ENCODE data around the gene FES. TPM values are rescaled to one million over a fixed set of nuclear protein-coding genes. Genes with fewer than 3 reads are reported as not detected.

The FES gene
- total RNA-seq, 1 donor from 2014 or later, result 13.8 TPM

GRCh38 chr15:90862964-90863778 lies 21.1 kb upstream of the FES start:
- TF ChIP-seq CTCF (IDR thresholded peaks at IDR 0.05; ENCODE audit: unreplicated experiment), result no peak
- H3K9me3 Mint-ChIP-seq (ENCODE audit: low read depth), result no peaks in the 10 kb centered on the region
- peaks cover 7% of the 10 kb centered on the region for H3K27me3 Mint-ChIP-seq
- no peak for DNase-seq (ENCODE audit: low spot score, unreplicated experiment)
- no peak overlapping the region for H3K4me3 Mint-ChIP-seq (ENCODE audit: low read depth)
- no peaks in the 10 kb centered on the region for H3K36me3 Mint-ChIP-seq (ENCODE audit: insufficient read depth)
- no peak overlapping the region for H3K27ac Mint-ChIP-seq
- H3K4me1 Mint-ChIP-seq (ENCODE audit: low read depth), result peaks cover 26% of the 10 kb centered on the region

- Mint-ChIP-seq H3K27me3 (peaks cover 7% of the 10 kb centered on the region), H3K27ac (no peak overlapping the region)
Observed at GRCh38 chr15:90863987-90864386, 20.3 kb upstream of the FES start.

GRCh38 chr15:90864507-90864906 lies 19.8 kb upstream of the FES start:
- peaks cover 35% of the 10 kb centered on the region for H3K4me1 Mint-ChIP-seq (ENCODE audit: low read depth)
- TF ChIP-seq CTCF (IDR thresholded peaks at IDR 0.05; ENCODE audit: unreplicated experiment), result no peak
- H3K4me3 Mint-ChIP-seq (ENCODE audit: low read depth), result no peak overlapping the region
- H3K27ac Mint-ChIP-seq, result no peak overlapping the region
- no peaks in the 10 kb centered on the region for H3K36me3 Mint-ChIP-seq (ENCODE audit: insufficient read depth)
- H3K27me3 Mint-ChIP-seq, result peaks cover 7% of the 10 kb centered on the region
- DNase-seq (ENCODE audit: low spot score, unreplicated experiment), result no peak
- no peaks in the 10 kb centered on the region for H3K9me3 Mint-ChIP-seq (ENCODE audit: low read depth)

More at GRCh38 chr15:90863987-90864386, 20.3 kb upstream of the FES start:
- no peak for TF ChIP-seq CTCF (IDR thresholded peaks at IDR 0.05; ENCODE audit: unreplicated experiment)
- H3K36me3 Mint-ChIP-seq (ENCODE audit: insufficient read depth), result no peaks in the 10 kb centered on the region
- no peak overlapping the region for H3K4me3 Mint-ChIP-seq (ENCODE audit: low read depth)
- no peaks in the 10 kb centered on the region for H3K9me3 Mint-ChIP-seq (ENCODE audit: low read depth)
- no peak for DNase-seq (ENCODE audit: low spot score, unreplicated experiment)
- H3K4me1 Mint-ChIP-seq (ENCODE audit: low read depth), result peaks cover 34% of the 10 kb centered on the region

- H3K27ac Mint-ChIP-seq, result no peak overlapping the region
- peaks cover 7% of the 10 kb centered on the region for H3K27me3 Mint-ChIP-seq
- no peaks in the 10 kb centered on the region for H3K9me3 Mint-ChIP-seq (ENCODE audit: low read depth)
- no peaks in the 10 kb centered on the region for H3K36me3 Mint-ChIP-seq (ENCODE audit: insufficient read depth)
- no peak overlapping the region for H3K4me3 Mint-ChIP-seq (ENCODE audit: low read depth)
- DNase-seq (ENCODE audit: low spot score, unreplicated experiment), result no peak
- TF ChIP-seq CTCF (IDR thresholded peaks at IDR 0.05; ENCODE audit: unreplicated experiment), result no peak
- H3K4me1 Mint-ChIP-seq (ENCODE audit: low read depth), result peaks cover 43% of the 10 kb centered on the region
Observed at GRCh38 chr15:90865702-90866101, 18.6 kb upstream of the FES start.

- no peaks in the 10 kb centered on the region for H3K9me3 Mint-ChIP-seq (ENCODE audit: low read depth)
- no peak for TF ChIP-seq CTCF (IDR thresholded peaks at IDR 0.05; ENCODE audit: unreplicated experiment)
- peaks cover 46% of the 10 kb centered on the region for H3K4me1 Mint-ChIP-seq (ENCODE audit: low read depth)
- H3K27me3 Mint-ChIP-seq, result peaks cover 7% of the 10 kb centered on the region
- H3K36me3 Mint-ChIP-seq (ENCODE audit: insufficient read depth), result no peaks in the 10 kb centered on the region
- no peak for DNase-seq (ENCODE audit: low spot score, unreplicated experiment)
- H3K27ac Mint-ChIP-seq, result no peak overlapping the region
- no peak overlapping the region for H3K4me3 Mint-ChIP-seq (ENCODE audit: low read depth)
Observed at GRCh38 chr15:90866161-90866715, 18.1 kb upstream of the FES start.

All from progenitor cell of endocrine pancreas (in vitro differentiated cells).